ENCODE measurements around the gene LAGE3.
A peak's percentile ranks its signal among the peaks of the same experiment; 100 is the strongest.

The LAGE3 gene

GRCh38 chrX:154490414-154491083, 11.5 kb upstream of the LAGE3 start, which contains the start of gene SLC10A3 (continued):
- no peak for TF ChIP-seq ZBTB7A (tag by site-specific recombination; IDR thresholded peaks at IDR 0.05; ENCODE audit: low read depth)
- 0 out of 2 replicates have a peak, but pooled peaks have one; percentile 53 for TF ChIP-seq ZNF449 (tag by site-specific recombination; IDR thresholded peaks at IDR 0.05)
- peak; percentile 92 for TF ChIP-seq ZBTB17 (tag by site-specific recombination; IDR thresholded peaks at IDR 0.05)
- peak; percentile 62 for TF ChIP-seq ZNF600 (tag by site-specific recombination; IDR thresholded peaks at IDR 0.05)
- peak; percentile 74 for TF ChIP-seq ZBTB26 (tag by site-specific recombination; optimal IDR thresholded peaks at IDR 0.05)
- TF ChIP-seq ZNF837 (tag by site-specific recombination; IDR thresholded peaks at IDR 0.05): no peak
- peak; percentile 31; the same call in 1 of the 2 replicates for TF ChIP-seq ZIC2 (tag by site-specific recombination; IDR thresholded peaks at IDR 0.05)
- no peak for TF ChIP-seq ZNF776 (tag by site-specific recombination; IDR thresholded peaks at IDR 0.05; ENCODE audit: borderline replicate concordance)
- TF ChIP-seq ZNF24 (tag by site-specific recombination; IDR thresholded peaks at IDR 0.05): no peak
- TF ChIP-seq ZNF843 (tag by site-specific recombination; IDR thresholded peaks at IDR 0.05): 0 out of 2 replicates have a peak, but pooled peaks have one; percentile 49
- no peak for TF ChIP-seq ZNF416 (tag by site-specific recombination; IDR thresholded peaks at IDR 0.05)
- peak; percentile 75; the same call in 1 of the 2 replicates for TF ChIP-seq ZNF223 (tag by site-specific recombination; IDR thresholded peaks at IDR 0.05)

GRCh38 chrX:154490021-154490413, 10.9 kb upstream of the LAGE3 start:
- ChIA-PET POLR2A (interaction anchor here (0.7 to 3.1 kb wide), 25 partner anchors 8 to 696 kb away, joined by 3 to 35 read pairs (median 6); partner anchors contain the start of genes DNASE1L1, FAM3A, IDH3G and LAGE3), CTCF (interaction anchor here (0.6 to 2.5 kb wide), 3 partner anchors 37 to 55 kb away, joined by 3 to 8 read pairs (median 3); no protein-coding TSS in a partner anchor)
- no peaks in the 10 kb centered on the region; the same call in 1 of the 2 replicates for H3K4me1 ChIP-seq (ENCODE audit: control insufficient read depth, insufficient read depth, low read length)
- H3K27ac ChIP-seq (ENCODE audit: extremely low read depth, low read depth, low read length): peak overlapping the region; percentile 76; the same call in 1 of the 2 replicates
- peaks cover 0 to 21% of the 10 kb centered on the region in 2 experiments; a peak in 1 of 3 replicates for H3K36me3 ChIP-seq (ENCODE audit: control insufficient read depth in 2 of 2, insufficient read depth in 1 of 2, low read length in 2 of 2)
- H3K9me3 ChIP-seq (ENCODE audit: control insufficient read depth, insufficient read depth, low read depth, low read length): no peaks in the 10 kb centered on the region; the same call in 1 of the 2 replicates
- peak overlapping the region; percentile 37 for H3K4me3 ChIP-seq (ENCODE audit: low read depth, low read length)
- TF ChIP-seq ZBTB26 (tag by site-specific recombination; optimal IDR thresholded peaks at IDR 0.05) (peak; percentile 36), KLF17 (tag by site-specific recombination; IDR thresholded peaks at IDR 0.05) (0 out of 2 replicates have a peak, but pooled peaks have one; percentile 44), ZNF645 (tag by site-specific recombination; IDR thresholded peaks at IDR 0.05) (no peak), GLIS2 (tag by site-specific recombination; IDR thresholded peaks at IDR 0.05) (peak; percentile 53; the same call in 1 of the 2 replicates), ZBTB11 (tag by site-specific recombination; conservative IDR thresholded peaks at IDR 0.05; ENCODE audit: low read depth) (0 out of 2 replicates have a peak, but pooled peaks have one; percentile 21), ZNF701 (tag by site-specific recombination; IDR thresholded peaks at IDR 0.05) (no peak), ZNF398 (tag by site-specific recombination; IDR thresholded peaks at IDR 0.05) (peak; percentile 49; the same call in 1 of the 2 replicates), BCL11A (tag by site-specific recombination; IDR thresholded peaks at IDR 0.05; ENCODE audit: low read depth) (no peak)

All from HEK293 (cell line).